Measurements from ENCODE around the gene DMRT1.

The DMRT1 gene

DNA sequence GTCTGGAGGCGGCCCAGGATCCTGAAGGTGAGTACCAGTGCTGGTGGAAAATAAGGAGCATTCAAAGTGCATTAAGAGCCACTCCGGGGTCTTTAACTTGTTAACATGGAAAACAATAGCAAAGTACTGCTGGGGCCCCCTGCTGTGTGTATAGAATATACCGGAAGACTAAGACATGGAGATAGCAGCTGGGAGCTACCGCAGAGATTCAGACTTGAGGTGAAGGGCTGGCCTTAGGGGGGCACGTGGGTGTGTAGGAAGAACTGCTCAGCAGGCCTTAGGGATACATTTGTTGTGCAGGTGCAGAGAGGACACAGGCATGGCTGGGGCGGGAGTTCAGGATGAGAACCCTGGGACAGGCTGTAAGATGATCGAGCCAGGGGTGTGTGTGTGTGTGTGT is 1.2 kb upstream of the DMRT1 start:
- Histone ChIP-seq H2AFZ (ENCODE audit: insufficient read depth, low read length, poor library complexity) (no peak overlapping the region), H4K91ac (ENCODE audit: low read depth, low read length) (no peak overlapping the region), H3K14ac (ENCODE audit: low read length) (no peak overlapping the region), H3K4ac (ENCODE audit: low read depth, low read length) (no peak overlapping the region), H3K4me1 (ENCODE audit: control insufficient read depth in 1 of 2, insufficient read depth in 2 of 2, low read length in 2 of 2) (peaks cover 7 to 12% of the 10 kb centered on the region in 2 experiments), H3K9me3 (ENCODE audit: insufficient read depth, low read depth, low read length) (peaks cover 4% of the 10 kb centered on the region), H4K8ac (ENCODE audit: low read depth, low read length) (no peak overlapping the region), H3K36me3 (ENCODE audit: control insufficient read depth in 1 of 2, insufficient read depth in 2 of 2, low read length in 2 of 2) (no peaks in the 10 kb centered on the region), H3K9ac (ENCODE audit: low read length) (no peak overlapping the region), H3K23ac (ENCODE audit: low read length) (no peak overlapping the region), H2AK5ac (ENCODE audit: low read length) (no peak overlapping the region), H2BK12ac (ENCODE audit: low read length) (no peak overlapping the region), H3K27me3 (ENCODE audit: insufficient read depth, low read length) (peaks cover 34% of the 10 kb centered on the region), H2BK5ac (ENCODE audit: low read depth, low read length, poor library complexity) (no peak overlapping the region), H3K4me2 (ENCODE audit: low read length) (peak overlapping the region; percentile 25), H2BK120ac (ENCODE audit: insufficient read depth, low read length, poor library complexity) (no peak overlapping the region), H3K27ac (ENCODE audit: low read depth, low read length) (no peak overlapping the region), H3K4me3 (ENCODE audit: low read depth, low read length) (no peak overlapping the region), H3K79me1 (ENCODE audit: low read length) (no peaks in the 10 kb centered on the region), H3K79me2 (ENCODE audit: control insufficient read depth, insufficient read depth, low read length, poor library complexity) (no peaks in the 10 kb centered on the region), H3K18ac (ENCODE audit: low read length) (no peak overlapping the region), H4K12ac (ENCODE audit: low read depth, low read length) (no peak overlapping the region)
- DNase-seq: no peak
- WGBS (ENCODE audit: extremely low coverage, insufficient coverage, insufficient read length): no CpG with 5 or more reads among the region's 7 CpGs

GRCh38 chr9:842635-843426 is 1.3 kb downstream of the DMRT1 start:
- peak in 1 of 2 donors; percentile 36 for DNase-seq
- H3K4ac ChIP-seq (ENCODE audit: low read depth, low read length): no peak overlapping the region
- no peak overlapping the region for H4K8ac ChIP-seq (ENCODE audit: low read depth, low read length)
- H3K36me3 ChIP-seq (ENCODE audit: control insufficient read depth in 1 of 2, insufficient read depth in 2 of 2, low read length in 2 of 2): no peaks in the 10 kb centered on the region
- H3K79me1 ChIP-seq (ENCODE audit: low read length): no peaks in the 10 kb centered on the region
- peak overlapping the region; percentile 20 for H4K91ac ChIP-seq (ENCODE audit: low read depth, low read length)
- peaks cover 34% of the 10 kb centered on the region for H3K27me3 ChIP-seq (ENCODE audit: insufficient read depth, low read length)
- no peak overlapping the region for H2BK12ac ChIP-seq (ENCODE audit: low read length)
- no peaks in the 10 kb centered on the region for H3K79me2 ChIP-seq (ENCODE audit: control insufficient read depth, insufficient read depth, low read length, poor library complexity)
- peaks cover 4% of the 10 kb centered on the region for H3K9me3 ChIP-seq (ENCODE audit: insufficient read depth, low read depth, low read length)
- no peak overlapping the region for H3K23ac ChIP-seq (ENCODE audit: low read length)
- peak overlapping the region; percentile 45 for H4K12ac ChIP-seq (ENCODE audit: low read depth, low read length)
- H2AFZ ChIP-seq (ENCODE audit: insufficient read depth, low read length, poor library complexity): no peak overlapping the region
- peak overlapping the region; percentile 50 for H3K4me2 ChIP-seq (ENCODE audit: low read length)
- peaks cover 14 to 18% of the 10 kb centered on the region in 2 experiments for H3K4me1 ChIP-seq (ENCODE audit: control insufficient read depth in 1 of 2, insufficient read depth in 2 of 2, low read length in 2 of 2)
- H3K9ac ChIP-seq (ENCODE audit: low read length): no peak overlapping the region
- H2BK120ac ChIP-seq (ENCODE audit: insufficient read depth, low read length, poor library complexity): no peak overlapping the region
- H2BK5ac ChIP-seq (ENCODE audit: low read depth, low read length, poor library complexity): no peak overlapping the region
- no peak overlapping the region for H2AK5ac ChIP-seq (ENCODE audit: low read length)
- no peak overlapping the region for H3K18ac ChIP-seq (ENCODE audit: low read length)
- no peak overlapping the region for H3K4me3 ChIP-seq (ENCODE audit: low read depth, low read length)
- H3K27ac ChIP-seq (ENCODE audit: low read depth, low read length): no peak overlapping the region
- no peak overlapping the region for H3K14ac ChIP-seq (ENCODE audit: low read length)
- WGBS (ENCODE audit: extremely low coverage, insufficient coverage, insufficient read length): no CpG with 5 or more reads among the region's 61 CpGs

DNA sequence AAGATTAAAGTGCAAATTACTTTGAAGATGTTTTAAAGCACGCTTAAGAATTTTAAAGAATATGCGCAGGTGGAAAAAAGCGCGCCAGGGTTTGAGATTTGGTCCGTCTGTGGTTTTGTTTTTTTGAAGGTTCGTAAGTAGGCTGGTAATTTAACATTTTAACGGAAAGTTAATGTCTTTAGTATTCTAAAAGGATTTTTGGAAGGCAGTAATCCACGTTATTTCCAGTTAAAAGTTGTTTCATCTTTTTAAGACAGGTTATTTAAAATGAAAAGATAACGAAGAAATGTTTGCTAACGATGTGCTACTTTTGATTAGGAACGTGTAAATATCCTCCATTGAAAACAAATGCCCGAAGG is 1.9 kb downstream of the DMRT1 start:
- Histone ChIP-seq H3K18ac (ENCODE audit: low read length) (no peak overlapping the region), H3K4me3 (ENCODE audit: low read depth, low read length) (no peak overlapping the region), H3K79me2 (ENCODE audit: control insufficient read depth, insufficient read depth, low read length, poor library complexity) (no peaks in the 10 kb centered on the region), H3K4me1 (ENCODE audit: control insufficient read depth in 1 of 2, insufficient read depth in 2 of 2, low read length in 2 of 2) (peaks cover 14 to 18% of the 10 kb centered on the region in 2 experiments), H3K36me3 (ENCODE audit: control insufficient read depth in 1 of 2, insufficient read depth in 2 of 2, low read length in 2 of 2) (no peaks in the 10 kb centered on the region), H3K4me2 (ENCODE audit: low read length) (peak overlapping the region; percentile 50), H4K91ac (ENCODE audit: low read depth, low read length) (no peak overlapping the region), H3K9ac (ENCODE audit: low read length) (no peak overlapping the region), H3K27me3 (ENCODE audit: insufficient read depth, low read length) (peaks cover 34% of the 10 kb centered on the region), H3K79me1 (ENCODE audit: low read length) (no peaks in the 10 kb centered on the region), H3K27ac (ENCODE audit: low read depth, low read length) (no peak overlapping the region), H3K14ac (ENCODE audit: low read length) (no peak overlapping the region), H4K8ac (ENCODE audit: low read depth, low read length) (no peak overlapping the region), H3K9me3 (ENCODE audit: insufficient read depth, low read depth, low read length) (peaks cover 4% of the 10 kb centered on the region), H2BK12ac (ENCODE audit: low read length) (no peak overlapping the region), H3K4ac (ENCODE audit: low read depth, low read length) (no peak overlapping the region), H2AK5ac (ENCODE audit: low read length) (no peak overlapping the region), H3K23ac (ENCODE audit: low read length) (no peak overlapping the region), H4K12ac (ENCODE audit: low read depth, low read length) (no peak overlapping the region), H2BK120ac (ENCODE audit: insufficient read depth, low read length, poor library complexity) (no peak overlapping the region), H2BK5ac (ENCODE audit: low read depth, low read length, poor library complexity) (no peak overlapping the region), H2AFZ (ENCODE audit: insufficient read depth, low read length, poor library complexity) (no peak overlapping the region)
- WGBS (ENCODE audit: extremely low coverage, insufficient coverage, insufficient read length): no CpG with 5 or more reads among the region's 12 CpGs
- DNase-seq: no peak

DNA sequence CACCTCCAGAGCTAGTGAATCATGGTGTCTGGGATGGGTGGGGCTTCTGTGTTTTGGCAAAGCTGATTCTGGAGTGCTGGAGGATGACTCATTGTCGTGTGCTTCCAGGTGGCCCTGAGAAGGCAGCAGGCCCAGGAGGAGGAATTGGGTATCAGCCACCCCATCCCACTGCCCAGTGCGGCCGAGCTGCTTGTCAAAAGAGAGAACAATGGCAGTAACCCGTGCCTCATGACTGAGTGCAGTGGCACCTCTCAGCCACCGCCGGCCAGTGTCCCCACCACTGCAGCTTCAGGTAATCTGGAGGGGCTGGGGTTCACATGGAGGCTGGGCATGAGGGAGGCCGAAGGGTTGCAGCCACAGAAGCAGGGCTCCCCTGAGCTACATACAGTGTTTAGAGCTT is 5.4 kb downstream of the DMRT1 start:
- Histone ChIP-seq H3K9me3 (ENCODE audit: insufficient read depth, low read depth, low read length) (peaks cover 2% of the 10 kb centered on the region), H4K8ac (ENCODE audit: low read depth, low read length) (no peak overlapping the region), H3K36me3 (ENCODE audit: control insufficient read depth in 1 of 2, insufficient read depth in 2 of 2, low read length in 2 of 2) (no peaks in the 10 kb centered on the region), H2BK5ac (ENCODE audit: low read depth, low read length, poor library complexity) (no peak overlapping the region), H4K91ac (ENCODE audit: low read depth, low read length) (no peak overlapping the region), H3K4ac (ENCODE audit: low read depth, low read length) (no peak overlapping the region), H3K23ac (ENCODE audit: low read length) (no peak overlapping the region), H2AK5ac (ENCODE audit: low read length) (no peak overlapping the region), H2BK120ac (ENCODE audit: insufficient read depth, low read length, poor library complexity) (no peak overlapping the region), H3K4me1 (ENCODE audit: control insufficient read depth in 1 of 2, insufficient read depth in 2 of 2, low read length in 2 of 2) (peaks cover 12 to 14% of the 10 kb centered on the region in 2 experiments), H3K9ac (ENCODE audit: low read length) (no peak overlapping the region), H3K4me2 (ENCODE audit: low read length) (no peak overlapping the region), H2BK12ac (ENCODE audit: low read length) (no peak overlapping the region), H3K27me3 (ENCODE audit: insufficient read depth, low read length) (peaks cover 15% of the 10 kb centered on the region), H3K79me2 (ENCODE audit: control insufficient read depth, insufficient read depth, low read length, poor library complexity) (no peaks in the 10 kb centered on the region), H3K4me3 (ENCODE audit: low read depth, low read length) (no peak overlapping the region), H4K12ac (ENCODE audit: low read depth, low read length) (no peak overlapping the region), H3K27ac (ENCODE audit: low read depth, low read length) (no peak overlapping the region), H3K18ac (ENCODE audit: low read length) (no peak overlapping the region), H3K14ac (ENCODE audit: low read length) (no peak overlapping the region), H3K79me1 (ENCODE audit: low read length) (no peaks in the 10 kb centered on the region), H2AFZ (ENCODE audit: insufficient read depth, low read length, poor library complexity) (no peak overlapping the region)
- DNase-seq: peak in 1 of 2 donors; percentile 23
- no CpG with 5 or more reads among the region's 7 CpGs for WGBS (ENCODE audit: extremely low coverage, insufficient coverage, insufficient read length)

Data from trophoblast cell (in vitro differentiated cells and primary cell).